Loucy (cell line): ENCODE data around the gene SIPA1L3.

Experiments used
- H2AFZ ChIP-seq: fragments of 200-600 bp; sonication (generic); 2 replicates; pipeline ENCODE4 v1.6.0; 2016; ENCODE audit warnings: antibody characterized with exemption, mild to moderate bottlenecking, low read length, moderate library complexity
- H3F3A ChIP-seq: fragments of 200-600 bp; 2 replicates; pipeline ENCODE4 v1.6.0; 2016; ENCODE audit warnings: antibody characterized with exemption, low read depth, mild to moderate bottlenecking
- H3K27me3 ChIP-seq: fragments of 200-600 bp; sonication (generic); 2 replicates; pipeline ENCODE4 v1.6.1; 2014; ENCODE audit warnings: low read length, mild to moderate bottlenecking; ENCODE audit not compliant: insufficient read depth, poor library complexity, severe bottlenecking
- H3K36me3 ChIP-seq: fragments of 200-600 bp; sonication (generic); 2 replicates; pipeline ENCODE4 v1.6.1; 2016; ENCODE audit warnings: low read length; ENCODE audit not compliant: insufficient read depth
- H3K4me1 ChIP-seq: fragments of 200-600 bp; sonication (generic); 2 replicates; pipeline ENCODE4 v1.5.1; 2014; ENCODE audit warnings: low read length, mild to moderate bottlenecking; ENCODE audit not compliant: insufficient read depth, poor library complexity, severe bottlenecking
- H3K4me2 ChIP-seq: fragments of 200-600 bp; sonication (generic); 2 replicates; pipeline ENCODE4 v1.6.0; 2014; ENCODE audit warnings: antibody characterized with exemption, low read length, low read depth, mild to moderate bottlenecking; ENCODE audit not compliant: poor library complexity, severe bottlenecking
- H3K4me3 ChIP-seq: fragments of 200-600 bp; sonication (generic); 2 replicates; pipeline ENCODE4 v1.5.1; 2014; ENCODE audit warnings: low read length, mild to moderate bottlenecking, mixed read lengths; ENCODE audit not compliant: poor library complexity, severe bottlenecking
- H3K79me2 ChIP-seq: fragments of 200-600 bp; sonication (generic); 2 replicates; pipeline ENCODE4 v1.6.1; 2014; ENCODE audit warnings: low read length; ENCODE audit not compliant: insufficient read depth
- H3K9ac ChIP-seq: fragments of 200-600 bp; sonication (generic); 2 replicates; pipeline ENCODE4 v1.6.0; 2014; ENCODE audit warnings: mild to moderate bottlenecking, low read depth, low read length, moderate library complexity; ENCODE audit not compliant: poor library complexity, severe bottlenecking
- H3K9me2 ChIP-seq: fragments of 200-600 bp; sonication (generic); replicated peaks from 2 replicates; pipeline ENCODE4 v1.6.1; 2016; ENCODE audit warnings: low read depth, low read length, mixed read lengths
- H3K9me3 ChIP-seq: fragments of 200-600 bp; sonication (generic); 2 replicates; pipeline ENCODE4 v1.6.1; 2014; ENCODE audit warnings: mild to moderate bottlenecking, antibody characterized with exemption, low read length, low read depth; ENCODE audit not compliant: insufficient read depth
- H4K20me1 ChIP-seq: fragments of 200-600 bp; sonication (generic); 2 replicates; pipeline ENCODE4 v1.6.0; 2014; ENCODE audit warnings: antibody characterized with exemption, low read length, mild to moderate bottlenecking; ENCODE audit not compliant: insufficient read depth, poor library complexity, severe bottlenecking
- CTCF ChIP-seq: fragments of 200-600 bp; sonication (generic); conservative IDR thresholded peaks from 2 replicates; pipeline ENCODE4 v1.5.1; 2014; ENCODE audit warnings: mild to moderate bottlenecking, antibody characterized with exemption, low read length
- EZH2phosphoT487 ChIP-seq: fragments of 200-600 bp; IDR thresholded peaks from 2 replicates; pipeline ENCODE4 v1.6.1; 2018; ENCODE audit warnings: antibody characterized with exemption, mild to moderate bottlenecking, moderate library complexity, borderline replicate concordance

Gene SIPA1L3

GRCh38 chr19:37991841-37992248 lies 84.8 kb downstream of the SIPA1L3 start:
- H2AFZ ChIP-seq, result no peak overlapping the region
- no peaks in the 10 kb centered on the region for H3K36me3 ChIP-seq
- no peak overlapping the region for H3K4me2 ChIP-seq
- TF ChIP-seq CTCF (no peak), EZH2phosphoT487 (no peak)
- H3F3A ChIP-seq, result no peaks in the 10 kb centered on the region
- no peaks in the 10 kb centered on the region for H3K9me2 ChIP-seq
- peaks cover 17% of the 10 kb centered on the region; the same call in 1 of the 2 replicates for H3K79me2 ChIP-seq
- no peaks in the 10 kb centered on the region for H4K20me1 ChIP-seq
- no peaks in the 10 kb centered on the region for H3K27me3 ChIP-seq
- H3K9me3 ChIP-seq, result no peaks in the 10 kb centered on the region
- H3K9ac ChIP-seq, result no peak overlapping the region
- H3K4me1 ChIP-seq, result peaks cover 13% of the 10 kb centered on the region
- H3K4me3 ChIP-seq, result no peak overlapping the region

- H3K4me3 ChIP-seq, result no peak overlapping the region
- no peak overlapping the region for H2AFZ ChIP-seq
- no peak for TF ChIP-seq CTCF
- no peak for TF ChIP-seq EZH2phosphoT487
- no peak overlapping the region for H3K4me2 ChIP-seq
- H3K9me2 ChIP-seq, result no peaks in the 10 kb centered on the region
- no peak overlapping the region for H3K9ac ChIP-seq
- peaks cover 12% of the 10 kb centered on the region for H3K4me1 ChIP-seq
- H3K79me2 ChIP-seq, result peaks cover 17% of the 10 kb centered on the region; the same call in 1 of the 2 replicates
- H4K20me1 ChIP-seq, result no peaks in the 10 kb centered on the region
- no peaks in the 10 kb centered on the region for H3K9me3 ChIP-seq
- H3K36me3 ChIP-seq, result no peaks in the 10 kb centered on the region
- H3F3A ChIP-seq, result no peaks in the 10 kb centered on the region
- no peaks in the 10 kb centered on the region for H3K27me3 ChIP-seq
Measured at GRCh38 chr19:37992761-37993160, 85.8 kb downstream of the SIPA1L3 start.

GRCh38 chr19:37994823-37995130 lies 87.8 kb downstream of the SIPA1L3 start:
- H3K4me1 ChIP-seq, result peaks cover 5% of the 10 kb centered on the region
- peaks cover 14% of the 10 kb centered on the region; the same call in 1 of the 2 replicates for H3K79me2 ChIP-seq
- H3K4me3 ChIP-seq, result no peak overlapping the region
- no peaks in the 10 kb centered on the region for H3K27me3 ChIP-seq
- no peaks in the 10 kb centered on the region for H3F3A ChIP-seq
- H3K36me3 ChIP-seq, result no peaks in the 10 kb centered on the region
- no peaks in the 10 kb centered on the region for H3K9me2 ChIP-seq
- TF ChIP-seq EZH2phosphoT487 (no peak), CTCF (no peak)
- no peaks in the 10 kb centered on the region for H3K9me3 ChIP-seq
- H3K4me2 ChIP-seq, result no peak overlapping the region
- H3K9ac ChIP-seq, result no peak overlapping the region
- no peaks in the 10 kb centered on the region for H4K20me1 ChIP-seq
- H2AFZ ChIP-seq, result no peak overlapping the region
